Measurements from ENCODE around the gene MPHOSPH8. TPM values are rescaled to one million over a fixed set of nuclear protein-coding genes. Genes with fewer than 3 reads are reported as not detected.

Gene MPHOSPH8, protein sequence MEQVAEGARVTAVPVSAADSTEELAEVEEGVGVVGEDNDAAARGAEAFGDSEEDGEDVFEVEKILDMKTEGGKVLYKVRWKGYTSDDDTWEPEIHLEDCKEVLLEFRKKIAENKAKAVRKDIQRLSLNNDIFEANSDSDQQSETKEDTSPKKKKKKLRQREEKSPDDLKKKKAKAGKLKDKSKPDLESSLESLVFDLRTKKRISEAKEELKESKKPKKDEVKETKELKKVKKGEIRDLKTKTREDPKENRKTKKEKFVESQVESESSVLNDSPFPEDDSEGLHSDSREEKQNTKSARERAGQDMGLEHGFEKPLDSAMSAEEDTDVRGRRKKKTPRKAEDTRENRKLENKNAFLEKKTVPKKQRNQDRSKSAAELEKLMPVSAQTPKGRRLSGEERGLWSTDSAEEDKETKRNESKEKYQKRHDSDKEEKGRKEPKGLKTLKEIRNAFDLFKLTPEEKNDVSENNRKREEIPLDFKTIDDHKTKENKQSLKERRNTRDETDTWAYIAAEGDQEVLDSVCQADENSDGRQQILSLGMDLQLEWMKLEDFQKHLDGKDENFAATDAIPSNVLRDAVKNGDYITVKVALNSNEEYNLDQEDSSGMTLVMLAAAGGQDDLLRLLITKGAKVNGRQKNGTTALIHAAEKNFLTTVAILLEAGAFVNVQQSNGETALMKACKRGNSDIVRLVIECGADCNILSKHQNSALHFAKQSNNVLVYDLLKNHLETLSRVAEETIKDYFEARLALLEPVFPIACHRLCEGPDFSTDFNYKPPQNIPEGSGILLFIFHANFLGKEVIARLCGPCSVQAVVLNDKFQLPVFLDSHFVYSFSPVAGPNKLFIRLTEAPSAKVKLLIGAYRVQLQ
- 41.7 TPM for total RNA-seq

DNA sequence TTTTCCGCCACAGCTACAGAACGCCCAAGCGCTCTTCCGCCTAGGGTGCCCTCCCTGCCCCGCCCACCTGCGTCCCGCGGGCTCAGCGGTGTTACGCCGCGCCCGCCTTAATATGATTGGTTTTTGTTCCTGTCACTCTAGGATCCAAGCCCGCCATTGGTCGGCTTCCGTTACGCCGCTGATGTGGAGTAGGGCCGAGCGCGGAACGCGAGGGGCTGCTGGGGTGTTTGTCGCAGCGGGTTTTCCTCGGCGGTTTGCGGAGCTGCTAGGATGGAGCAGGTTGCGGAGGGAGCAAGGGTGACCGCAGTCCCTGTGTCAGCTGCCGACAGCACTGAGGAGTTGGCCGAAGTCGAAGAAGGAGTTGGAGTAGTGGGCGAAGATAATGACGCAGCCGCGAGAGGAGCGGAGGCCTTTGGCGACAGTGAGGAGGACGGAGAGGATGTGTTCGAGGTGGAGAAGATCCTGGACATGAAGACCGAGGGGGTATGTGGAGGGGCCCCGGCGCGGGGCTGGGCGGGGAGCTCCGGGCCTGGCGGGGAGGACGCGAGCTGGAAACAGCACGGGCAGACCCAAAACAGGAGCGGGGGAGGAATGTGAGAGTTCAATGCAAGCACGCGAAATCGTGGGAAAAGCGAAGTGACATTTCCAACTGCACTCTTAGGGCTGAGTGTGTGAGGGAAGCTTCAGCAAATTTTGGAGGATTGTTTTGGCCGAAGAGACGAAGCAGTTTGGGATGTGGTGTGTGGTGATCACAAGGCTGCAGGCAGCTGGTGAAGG is at the start of gene MPHOSPH8:
Gene MPHOSPH8 (plus strand): TSS at position 181 of the 777 bp plus-strand sequence. CDS start 90 bp downstream, at position 271.
- DNase-seq (ENCODE audit: low spot score), result peak; percentile 97

DNA sequence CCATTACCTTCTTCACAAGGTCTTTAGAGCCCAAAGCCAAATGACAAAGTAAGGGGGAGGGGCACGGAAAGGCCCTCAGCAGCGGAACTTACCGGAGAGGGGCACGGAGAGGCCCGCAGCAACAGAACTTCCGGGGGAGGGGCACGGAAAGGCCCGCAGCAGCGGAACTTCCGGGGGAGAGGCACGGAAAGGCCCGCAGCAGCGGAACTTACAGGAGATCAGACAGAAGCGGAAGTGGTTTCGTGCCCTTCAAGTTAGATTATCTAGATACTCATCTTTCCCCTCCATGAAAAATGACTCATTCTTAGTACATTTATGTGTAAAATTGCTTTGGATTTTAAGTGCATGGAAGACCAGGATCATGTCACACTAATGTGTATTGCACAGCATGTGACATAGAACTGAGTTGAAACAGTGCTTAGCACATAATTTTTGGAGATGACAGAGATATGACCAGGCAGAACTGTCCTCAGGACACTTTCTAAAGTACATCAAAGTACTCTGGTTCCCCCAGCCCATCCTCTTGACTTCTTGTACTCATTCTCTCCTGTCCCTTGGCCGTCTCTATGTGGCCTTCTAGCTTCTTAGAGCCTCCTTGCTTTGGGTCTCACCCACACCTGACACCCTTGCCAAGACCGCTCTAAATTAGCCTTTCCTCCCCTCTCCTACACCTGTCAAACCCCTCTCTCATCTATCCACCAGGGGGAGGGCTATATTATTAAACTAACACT is 46.4 kb upstream of the MPHOSPH8 start:
- peak; percentile 11 for DNase-seq (ENCODE audit: low spot score)

DNA sequence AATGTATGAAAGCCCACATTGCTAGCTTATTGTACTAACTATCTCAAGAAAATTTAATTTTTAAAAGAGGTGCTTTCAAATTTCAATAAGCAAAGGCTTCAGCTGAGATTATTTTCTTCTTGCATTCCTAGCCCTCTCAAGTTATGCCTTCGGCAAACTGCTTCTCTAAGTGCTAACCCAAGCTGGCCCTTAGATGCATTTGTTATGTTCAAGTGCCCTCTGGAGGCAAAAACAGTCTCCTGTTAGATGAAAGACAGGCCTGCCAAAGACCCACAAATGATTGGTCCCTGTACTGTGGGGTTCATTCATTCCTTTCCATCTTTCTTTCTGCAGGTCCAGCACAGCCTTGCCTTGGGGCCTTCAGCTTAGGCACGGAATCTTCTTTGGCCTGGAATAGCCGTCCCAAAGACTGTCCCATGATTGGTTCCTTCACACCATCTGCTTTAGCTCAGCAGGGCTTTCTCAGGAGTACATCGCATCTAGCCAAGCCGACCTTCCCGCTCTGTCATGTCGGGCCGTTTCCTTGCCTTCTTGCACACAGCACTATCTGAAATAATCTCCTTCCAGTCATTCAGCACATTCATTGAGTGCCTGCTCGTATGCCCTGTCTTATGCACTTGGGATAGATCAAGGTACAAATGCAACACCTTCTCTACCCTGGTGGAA is 45.7 kb upstream of the MPHOSPH8 start:
- DNase-seq (ENCODE audit: low spot score), result peak; percentile 25

DNA sequence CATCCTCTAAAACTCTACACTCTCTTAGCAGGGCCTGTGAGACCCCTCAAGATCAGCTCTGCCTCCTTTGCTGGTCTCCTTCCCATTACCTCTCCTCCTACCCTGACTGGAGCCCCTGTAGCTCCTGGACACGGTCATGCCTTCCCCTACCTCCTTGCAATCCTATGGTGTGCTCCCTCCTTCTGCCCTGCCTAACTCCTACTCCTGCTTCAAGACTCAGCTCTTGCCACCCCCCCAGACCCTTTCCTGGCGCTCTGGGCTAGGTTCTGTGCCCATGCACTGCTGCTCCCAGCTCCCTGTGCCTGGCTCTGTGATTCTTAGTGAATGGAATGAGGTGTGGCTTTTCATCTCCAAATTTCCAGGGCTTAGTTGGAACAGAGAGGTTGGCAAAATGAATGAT is 44.1 kb upstream of the MPHOSPH8 start:
- DNase-seq (ENCODE audit: low spot score), result no peak

DNA sequence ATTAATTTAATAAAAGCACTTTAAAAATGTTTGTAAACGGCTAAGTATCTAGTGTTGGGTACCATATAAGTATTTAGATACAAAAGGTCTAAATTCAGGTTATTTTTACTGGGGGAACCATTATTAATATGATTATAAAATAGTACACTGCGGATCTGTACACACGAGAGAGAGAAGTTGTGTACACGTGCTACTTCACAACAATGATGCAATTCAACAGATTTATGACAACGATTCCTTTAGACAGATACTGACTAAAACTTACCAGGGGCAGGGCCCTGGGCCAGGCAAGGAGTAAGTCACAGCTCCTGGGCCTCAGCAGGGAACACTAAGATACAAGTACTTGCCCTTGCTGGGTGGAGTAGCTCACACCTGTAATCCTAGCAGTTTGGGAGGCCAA is 43.0 kb upstream of the MPHOSPH8 start:
- no peak for DNase-seq (ENCODE audit: low spot score)

DNA sequence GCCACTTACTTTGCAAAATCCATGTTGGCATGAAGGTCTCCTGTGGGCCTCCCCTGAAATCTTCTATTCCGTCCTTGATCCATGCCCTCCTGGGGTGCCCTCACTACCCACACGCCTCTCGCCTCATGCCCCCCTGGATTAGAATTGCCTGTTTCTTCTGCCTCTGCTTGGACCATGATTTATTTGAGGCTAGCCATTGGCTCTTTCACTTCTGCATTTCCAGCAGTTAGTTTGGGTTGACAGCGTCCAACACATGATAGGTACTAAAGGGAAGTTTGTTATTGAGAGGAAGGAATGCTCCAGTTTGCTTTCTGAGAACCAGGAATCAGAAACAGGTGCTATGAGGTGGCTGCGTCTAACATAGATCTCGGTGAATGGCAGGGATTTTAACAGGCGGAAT is 41.6 kb upstream of the MPHOSPH8 start:
- no peak for DNase-seq (ENCODE audit: low spot score)

DNA sequence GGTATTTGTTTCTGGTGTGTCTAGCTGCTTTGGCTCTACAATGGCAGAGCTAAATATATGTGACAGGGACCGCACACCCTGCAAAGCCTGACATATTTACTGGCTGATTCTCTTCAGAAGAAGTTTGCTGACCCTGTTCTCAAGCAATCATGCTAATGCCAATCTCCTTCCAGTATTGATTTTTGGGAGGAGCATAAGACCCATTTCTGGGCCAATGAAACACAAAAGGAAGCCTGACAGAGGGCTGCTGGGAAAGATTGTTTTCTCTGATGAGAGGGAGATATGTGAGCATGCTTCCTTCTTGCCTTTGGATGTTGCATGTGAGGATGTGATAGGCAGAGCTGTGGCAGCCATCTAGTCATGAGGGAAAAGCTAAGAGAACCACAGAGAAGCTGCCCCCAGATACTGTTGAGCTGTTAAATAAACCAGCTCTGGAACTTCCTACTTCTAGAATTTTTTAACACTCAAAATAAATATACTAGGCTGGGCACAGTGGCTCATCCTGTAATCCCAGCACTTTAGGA is 40.7 kb upstream of the MPHOSPH8 start:
- DNase-seq (ENCODE audit: low spot score), result no peak

DNA sequence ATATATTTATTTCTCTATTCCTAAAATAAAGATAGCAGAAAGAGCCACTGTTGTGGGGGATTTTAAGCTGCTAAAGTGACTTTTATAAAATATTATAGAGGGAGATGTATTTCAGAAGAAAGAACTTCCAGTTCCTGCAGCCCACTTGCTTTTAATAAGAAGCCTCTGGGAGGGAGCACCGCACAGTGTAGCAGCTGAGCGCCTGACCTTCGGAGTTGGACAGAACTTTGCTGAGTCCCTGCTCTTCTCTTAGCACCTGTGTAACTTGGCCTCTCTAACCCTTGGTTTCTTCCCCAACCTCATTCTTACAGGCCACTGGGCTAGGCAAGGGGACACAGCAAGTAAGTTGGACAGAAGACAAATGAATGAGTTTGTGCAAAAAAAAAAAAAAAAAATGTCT is 37.4 kb upstream of the MPHOSPH8 start:
- DNase-seq (ENCODE audit: low spot score), result no peak

DNA sequence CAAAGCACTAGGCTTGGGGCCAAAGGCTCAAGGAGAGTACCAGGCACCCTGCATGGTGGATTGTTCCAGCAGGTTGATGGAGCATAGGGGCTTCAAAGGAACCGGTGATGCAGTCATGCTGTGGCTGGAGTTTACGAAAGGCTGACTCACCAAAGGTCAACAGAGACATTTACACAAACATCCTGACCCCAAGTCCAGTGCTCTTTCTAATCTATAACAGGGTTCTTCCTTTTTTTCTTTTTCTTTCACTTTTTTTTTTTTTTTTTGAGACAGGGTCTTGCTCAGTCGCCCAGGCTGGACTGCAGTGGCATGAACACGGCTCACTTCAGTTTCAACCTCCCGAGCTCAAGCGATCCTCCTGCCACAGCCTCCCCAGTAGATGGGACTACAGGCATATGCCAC is 36.5 kb upstream of the MPHOSPH8 start:
- DNase-seq (ENCODE audit: low spot score), result no peak

DNA sequence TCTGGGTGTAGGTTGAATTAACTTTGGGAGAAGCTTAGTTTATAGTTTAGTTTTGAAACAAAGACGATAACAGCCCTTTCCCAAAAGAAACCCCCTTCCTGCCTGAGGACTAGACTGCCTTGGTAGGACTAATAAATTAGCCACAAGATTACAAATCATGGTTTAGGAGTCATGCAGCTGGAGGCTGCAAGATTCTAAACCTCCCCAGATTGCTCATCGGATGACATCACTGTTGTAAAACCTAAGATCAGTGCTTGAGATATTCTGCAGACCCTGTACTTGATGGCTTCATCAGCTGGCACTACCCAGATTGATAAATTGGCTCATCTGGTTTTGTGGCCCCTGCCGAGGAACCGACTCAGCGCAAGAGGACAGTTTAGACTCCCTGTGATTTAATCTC is 35.9 kb upstream of the MPHOSPH8 start:
- DNase-seq (ENCODE audit: low spot score), result no peak

DNA sequence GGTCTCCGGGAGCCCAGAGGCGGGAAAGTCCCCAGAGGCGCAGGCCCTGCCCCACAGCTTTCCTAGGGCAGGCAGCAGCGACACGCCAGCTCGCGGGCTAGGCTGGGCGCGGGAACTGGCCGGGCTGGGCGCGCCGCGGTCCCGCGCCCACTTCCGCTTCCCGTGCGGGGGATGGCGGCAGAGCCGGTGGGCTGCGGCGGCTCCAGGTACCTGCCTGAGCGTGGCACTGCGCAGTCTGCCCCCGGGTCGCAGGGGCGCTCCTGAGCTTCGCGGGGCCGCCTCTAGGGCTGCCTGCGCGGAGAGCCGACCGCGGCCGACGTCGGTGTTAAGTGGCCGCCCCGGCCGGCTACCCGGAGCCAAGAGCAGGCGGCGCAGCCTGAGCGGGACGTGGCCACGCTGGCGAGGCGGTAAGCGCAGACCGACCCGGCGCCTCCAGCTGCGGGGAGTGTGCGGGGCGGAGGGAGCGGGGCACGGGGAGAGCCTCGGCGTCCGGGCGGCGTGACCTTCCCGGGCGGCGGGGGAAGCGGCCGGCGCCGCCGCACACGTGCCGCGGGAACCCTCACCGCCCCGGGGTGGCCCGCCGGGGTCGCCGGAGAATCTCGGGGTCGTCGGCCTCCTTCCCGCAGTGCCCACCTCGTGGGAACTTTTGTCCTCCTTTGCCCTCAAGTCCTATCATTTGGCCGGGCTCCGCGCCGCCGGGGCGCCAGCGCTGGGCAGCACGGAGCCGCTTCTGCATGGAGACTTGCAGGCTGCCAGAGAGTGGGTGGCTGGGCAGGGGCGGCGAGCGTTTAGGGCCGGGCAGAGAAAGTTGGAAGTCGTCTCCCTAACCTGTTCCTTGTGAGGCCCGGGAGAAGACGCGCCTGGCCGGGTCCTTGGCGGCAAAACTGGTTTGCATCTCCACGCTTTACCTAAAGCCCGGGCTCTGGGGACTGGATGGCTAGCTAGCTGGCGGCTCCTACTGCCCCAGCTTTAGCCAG is 31.4 kb upstream of the MPHOSPH8 start:
- no peak for DNase-seq (ENCODE audit: low spot score)

DNA sequence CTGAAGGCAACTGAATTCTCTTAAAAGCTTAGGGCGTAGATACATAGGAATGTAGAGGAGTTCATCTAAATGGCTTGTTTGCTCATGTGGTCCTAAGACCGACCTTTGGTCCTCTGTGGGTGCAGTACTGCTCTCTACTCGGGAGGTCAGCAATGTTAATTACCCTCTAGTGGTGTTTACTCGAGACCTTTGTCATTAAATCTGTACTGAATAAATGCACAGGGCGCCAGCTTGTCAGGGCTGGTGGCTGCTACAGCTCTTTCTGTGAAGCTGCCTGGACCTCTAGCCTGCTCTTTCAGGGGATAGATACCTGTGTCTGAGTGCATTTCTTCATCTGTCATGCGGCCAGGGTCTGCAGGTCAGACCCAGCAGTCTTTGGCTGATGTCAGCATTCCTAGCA is 29.2 kb upstream of the MPHOSPH8 start:
- no peak for DNase-seq (ENCODE audit: low spot score)

DNA sequence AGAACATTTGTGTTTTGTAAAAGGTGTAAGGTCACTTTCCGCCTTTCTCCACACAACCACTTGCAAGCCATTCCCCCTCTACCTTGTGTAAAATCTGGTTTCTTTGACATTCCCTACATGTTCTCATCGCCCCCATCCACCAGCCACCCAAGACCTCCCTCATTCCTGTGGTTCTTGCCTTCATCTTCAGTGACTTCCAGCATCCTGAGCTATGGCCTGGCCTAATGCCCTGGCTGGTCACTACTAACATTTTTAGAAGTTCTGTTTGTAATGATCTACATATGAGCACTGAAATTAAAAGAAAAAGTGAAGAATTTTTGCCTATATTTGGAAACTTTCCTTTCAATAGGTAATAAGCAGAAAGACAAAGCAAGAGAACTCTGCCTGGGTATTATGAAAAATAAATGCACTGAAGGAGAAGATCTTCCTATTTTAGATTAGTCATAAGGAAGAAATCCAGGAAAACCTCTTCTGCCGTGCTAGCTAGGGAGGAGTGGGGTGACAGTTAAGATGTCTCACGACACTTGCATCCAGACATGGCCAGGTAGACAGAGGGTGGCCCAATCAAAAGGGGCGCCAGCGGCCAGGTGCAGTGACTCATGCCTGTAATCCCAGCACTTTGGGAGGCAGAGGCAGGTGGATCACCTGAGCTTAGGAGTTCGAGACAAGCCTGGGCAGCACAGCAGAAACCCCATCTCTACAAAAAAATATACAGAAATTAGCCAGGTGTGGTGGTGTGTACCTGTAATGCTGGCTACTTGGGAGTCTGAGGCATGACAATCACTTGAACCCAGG is 28.1 kb upstream of the MPHOSPH8 start:
- no peak for DNase-seq (ENCODE audit: low spot score)

DNA sequence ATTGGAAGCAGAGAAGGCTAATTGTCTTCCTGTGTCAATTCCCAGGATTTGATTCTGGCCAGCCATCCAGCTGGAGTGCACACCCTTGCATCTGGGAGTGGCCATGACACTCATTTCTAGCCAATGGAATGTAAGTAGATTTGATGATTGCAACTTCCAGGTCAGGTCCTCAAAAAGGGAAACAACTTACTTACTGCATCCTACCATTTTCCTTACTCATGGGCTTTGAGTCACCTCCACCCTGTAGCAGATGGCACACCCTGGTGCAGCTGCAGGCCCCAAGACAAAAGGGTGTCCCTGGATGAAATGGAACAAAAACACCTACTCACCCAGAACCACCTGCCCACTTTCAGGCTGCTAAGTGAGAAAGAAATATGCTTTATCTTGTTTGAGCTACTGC is 27.3 kb upstream of the MPHOSPH8 start:
- DNase-seq (ENCODE audit: low spot score), result no peak

DNA sequence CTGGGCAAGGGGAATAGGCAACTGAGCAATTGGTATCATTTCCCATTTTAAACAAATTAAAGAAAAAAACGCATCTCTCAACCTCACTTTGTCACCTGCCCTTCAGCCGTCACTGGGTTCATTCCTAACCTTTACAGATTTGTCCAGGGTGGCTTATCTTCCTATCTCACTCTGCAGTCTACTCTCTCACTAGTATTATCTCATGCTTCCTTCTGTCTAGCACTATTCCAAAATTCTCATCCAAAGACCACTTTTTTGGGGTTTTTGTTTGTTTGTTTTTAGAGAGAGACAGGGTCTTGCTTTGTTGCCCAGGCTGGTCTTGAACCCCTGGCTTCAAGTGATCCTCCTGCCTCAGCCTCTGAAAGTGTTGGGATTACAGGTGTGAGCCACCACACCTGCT is 26.7 kb upstream of the MPHOSPH8 start:
- DNase-seq (ENCODE audit: low spot score), result no peak

DNA sequence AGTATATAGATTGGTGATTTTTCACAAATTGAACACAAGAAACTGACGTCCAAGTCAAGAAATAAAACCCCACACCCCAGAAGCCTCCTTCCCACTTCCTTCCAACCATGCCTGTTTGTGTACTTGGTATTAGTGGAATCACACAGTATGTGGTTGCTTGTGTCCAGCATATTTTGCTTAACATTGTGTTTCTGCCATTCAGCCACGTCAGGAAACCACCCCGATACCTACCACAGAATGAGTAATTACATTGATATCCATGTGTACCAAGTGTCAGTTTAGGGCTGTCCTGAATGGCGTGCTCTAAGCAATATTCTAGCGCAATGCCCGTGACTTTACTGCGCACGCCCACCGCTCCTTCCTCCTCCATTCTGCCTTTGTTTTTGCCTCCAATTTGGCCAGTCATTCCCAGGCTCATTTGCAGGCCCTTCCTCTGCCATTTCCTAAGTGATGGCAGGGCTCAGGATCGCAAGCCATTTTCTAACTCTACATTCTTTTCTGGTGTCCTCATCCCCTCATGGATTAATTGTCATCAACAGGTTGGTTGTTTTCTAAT is 25.9 kb upstream of the MPHOSPH8 start:
- no peak for DNase-seq (ENCODE audit: low spot score)

DNA sequence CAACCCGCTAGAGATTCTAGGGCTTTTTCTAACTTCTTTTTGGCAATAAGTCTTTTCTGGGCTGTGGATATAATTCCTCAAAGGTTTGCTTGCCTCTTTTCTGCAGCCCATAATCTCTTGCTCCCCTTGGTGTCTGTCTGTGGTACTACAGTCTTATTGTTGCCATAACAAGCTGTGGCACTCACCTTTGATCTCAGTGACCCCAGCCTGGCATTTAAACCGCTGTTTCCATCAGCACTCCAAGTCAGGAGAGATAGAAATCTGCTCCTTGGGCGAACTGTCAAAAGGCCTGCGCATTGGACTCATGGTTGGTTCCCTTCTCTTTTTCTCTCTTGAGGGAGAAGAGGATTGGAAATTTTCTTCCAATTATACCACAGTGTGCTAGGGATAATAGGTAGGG is 14.5 kb upstream of the MPHOSPH8 start:
- peak; percentile 20 for DNase-seq (ENCODE audit: low spot score)

DNA sequence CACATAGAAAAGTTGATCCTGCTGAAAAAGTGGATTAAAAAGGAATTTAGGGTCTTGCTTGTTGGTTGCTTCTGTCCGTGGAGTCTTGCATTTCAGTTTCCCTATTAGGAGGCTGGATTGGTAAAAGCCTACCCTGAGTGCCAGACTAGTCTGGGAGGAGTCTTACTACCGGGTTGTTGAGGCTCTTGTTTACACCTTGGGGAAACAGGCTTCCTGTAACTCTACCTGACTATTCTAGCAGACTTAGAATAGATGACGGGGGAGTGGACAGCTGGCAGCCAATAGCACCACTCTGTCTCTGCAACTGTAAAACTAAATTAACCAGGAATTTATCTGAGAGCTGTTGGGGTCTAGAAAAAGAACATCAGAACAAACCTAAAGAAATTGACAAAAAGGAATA is 11.3 kb upstream of the MPHOSPH8 start:
- DNase-seq (ENCODE audit: low spot score), result no peak

Data from mucosa of gallbladder (tissue), 1 donor.